Neural cell (in vitro differentiated cells): ENCODE data around the gene CCL27. TPM values are rescaled to one million over a fixed set of nuclear protein-coding genes. Genes with fewer than 3 reads are reported as not detected.

Experiments
- H2AFZ ChIP-seq: fragments of 200-600, 300-800 bp; sonication (generic), shearing (Covaris generic); 2 replicates; pipeline ENCODE4 v1.6.0; 2014; ENCODE audit warnings: low read depth, mild to moderate bottlenecking, antibody characterized with exemption, low read length, moderate library complexity
- H3F3A ChIP-seq: fragments of 200-600 bp; shearing (Covaris generic); 2 replicates; pipeline ENCODE4 v1.6.1; 2016; ENCODE audit warnings: mild to moderate bottlenecking, moderate library complexity, mixed read lengths, antibody characterized with exemption, low read length; ENCODE audit not compliant: insufficient read depth, poor library complexity, severe bottlenecking
- H3K27ac ChIP-seq: fragments of 200-600, 300-800 bp; sonication (generic), shearing (Covaris generic); 2 replicates; pipeline ENCODE4 v1.5.1; 2014; ENCODE audit warnings: mild to moderate bottlenecking, low read length, moderate library complexity
- H3K27me3 ChIP-seq: fragments of 300-800, 200-600 bp; sonication (generic), shearing (Covaris generic); 2 replicates; pipeline ENCODE4 v1.6.0; 2014; ENCODE audit warnings: mild to moderate bottlenecking, low read depth, low read length, moderate library complexity; ENCODE audit not compliant: insufficient read depth
- H3K36me3 ChIP-seq: fragments of 300-800, 200-600 bp; sonication (generic), shearing (Covaris generic); 2 replicates; pipeline ENCODE4 v1.5.1; 2014; ENCODE audit warnings: mild to moderate bottlenecking, antibody characterized with exemption, low read length, moderate library complexity; ENCODE audit not compliant: insufficient read depth
- H3K4me2 ChIP-seq: fragments of 300-800, 200-600 bp; sonication (generic), shearing (Covaris generic); 2 replicates; pipeline ENCODE4 v1.6.0; 2014; ENCODE audit warnings: mild to moderate bottlenecking, low read length
- H3K4me3 ChIP-seq: fragments of 300-800, 200-600 bp; sonication (generic), shearing (Covaris generic); 2 replicates; pipeline ENCODE4 v1.5.1; 2014; ENCODE audit warnings: mild to moderate bottlenecking, low read length, moderate library complexity
- H3K79me2 ChIP-seq: fragments of 200-600 bp; shearing (Covaris generic); replicated peaks from 2 replicates; pipeline ENCODE4 v1.6.0; 2014; ENCODE audit warnings: mild to moderate bottlenecking, low read length, moderate library complexity; ENCODE audit not compliant: insufficient read depth
- H3K9ac ChIP-seq: fragments of 300-800, 200-600 bp; sonication (generic), shearing (Covaris generic); 2 replicates; pipeline ENCODE4 v1.6.1; 2016; ENCODE audit warnings: mild to moderate bottlenecking, low read length, mixed read lengths
- H3K9me2 ChIP-seq: fragments of 200-600 bp; shearing (Covaris generic); 2 replicates; pipeline ENCODE4 v1.6.1; 2016; ENCODE audit warnings: mild to moderate bottlenecking, low read length, mixed read lengths; ENCODE audit not compliant: insufficient read depth
- H3K9me3 ChIP-seq: fragments of 200-600, 300-800 bp; sonication (generic), shearing (Covaris generic); 2 replicates; pipeline ENCODE4 v1.6.1; 2016; ENCODE audit warnings: mild to moderate bottlenecking, mixed run types, low read length, moderate library complexity, mixed read lengths
- H4K20me1 ChIP-seq: fragments of 200-600 bp; shearing (Covaris generic); 2 replicates; pipeline ENCODE4 v1.6.1; 2016; ENCODE audit warnings: mild to moderate bottlenecking, mixed run types; ENCODE audit not compliant: insufficient read depth
- EP300 ChIP-seq: fragments of 450-650 bp; conservative IDR thresholded peaks from 2 replicates; pipeline ENCODE4 v1.6.1; 2014; ENCODE audit warnings: antibody characterized with exemption, mild to moderate bottlenecking, moderate library complexity; ENCODE audit not compliant: poor library complexity, severe bottlenecking
- EZH2 ChIP-seq: fragments of 200-600, 300-800 bp; shearing (Covaris generic), sonication (generic); IDR thresholded peaks from 2 replicates; pipeline ENCODE4 v1.6.1; 2014; ENCODE audit warnings: antibody characterized with exemption, low read length, borderline replicate concordance, mild to moderate bottlenecking; ENCODE audit not compliant: insufficient read depth, poor library complexity, severe bottlenecking
- MXI1 ChIP-seq: fragments of 450-650 bp; conservative IDR thresholded peaks from 2 replicates; pipeline ENCODE4 v1.6.1; 2014; ENCODE audit warnings: antibody characterized with exemption, mild to moderate bottlenecking; ENCODE audit not compliant: poor library complexity, severe bottlenecking
- POLR2AphosphoS5 ChIP-seq: IDR thresholded peaks from 2 replicates; pipeline ENCODE4 v1.6.1; 2012
- RAD21 ChIP-seq: fragments of 450-650 bp; conservative IDR thresholded peaks from 2 replicates; pipeline ENCODE4 v1.6.1; 2014; ENCODE audit warnings: antibody characterized with exemption, mild to moderate bottlenecking, moderate library complexity
- REST ChIP-seq: IDR thresholded peaks from 2 replicates; pipeline ENCODE4 v1.6.1; 2012; ENCODE audit warnings: borderline replicate concordance
- SMC3 ChIP-seq: fragments of 450-650 bp; conservative IDR thresholded peaks from 2 replicates; pipeline ENCODE4 v1.6.1; 2014; ENCODE audit warnings: antibody characterized with exemption, mild to moderate bottlenecking, moderate library complexity; ENCODE audit not compliant: poor library complexity
- TAF1 ChIP-seq: IDR thresholded peaks from 2 replicates; pipeline ENCODE4 v1.6.1; 2012; ENCODE audit warnings: low read depth
- polyA plus RNA-seq: library from polyadenylated mRNA; depleted of rRNA; stranded (reverse); fragments of >200 nt; gene quantifications from 2 replicates; pipeline ENCODE4 v1.2.3, GENCODE V29; 2014
- TF ChIP-seq, protein P1 (sequence below): fragments of 450-650 bp; IDR thresholded peaks from 2 replicates; pipeline ENCODE4 v1.5.1; 2014; ENCODE audit warnings: antibody characterized with exemption, mild to moderate bottlenecking, moderate library complexity; ENCODE audit not compliant: poor library complexity, severe bottlenecking

CCL27 gene
- polyA plus RNA-seq, 1 donor from 2014 or later: 0.82 TPM

GRCh38 chr9:34658461-34658860, 4.0 kb downstream of the CCL27 start:
- Histone ChIP-seq H3K9me3 (no peaks in the 10 kb centered on the region), H3K9ac (no peak overlapping the region), H3K4me3 (no peak overlapping the region), H3K36me3 (no peaks in the 10 kb centered on the region), H3K27ac (no peak overlapping the region), H3F3A (no peaks in the 10 kb centered on the region), H3K9me2 (no peaks in the 10 kb centered on the region), H3K27me3 (no peaks in the 10 kb centered on the region), H4K20me1 (no peaks in the 10 kb centered on the region), H2AFZ (no peak overlapping the region), H3K4me2 (no peak overlapping the region), H3K79me2 (no peaks in the 10 kb centered on the region)
- TF ChIP-seq, protein P1, sequence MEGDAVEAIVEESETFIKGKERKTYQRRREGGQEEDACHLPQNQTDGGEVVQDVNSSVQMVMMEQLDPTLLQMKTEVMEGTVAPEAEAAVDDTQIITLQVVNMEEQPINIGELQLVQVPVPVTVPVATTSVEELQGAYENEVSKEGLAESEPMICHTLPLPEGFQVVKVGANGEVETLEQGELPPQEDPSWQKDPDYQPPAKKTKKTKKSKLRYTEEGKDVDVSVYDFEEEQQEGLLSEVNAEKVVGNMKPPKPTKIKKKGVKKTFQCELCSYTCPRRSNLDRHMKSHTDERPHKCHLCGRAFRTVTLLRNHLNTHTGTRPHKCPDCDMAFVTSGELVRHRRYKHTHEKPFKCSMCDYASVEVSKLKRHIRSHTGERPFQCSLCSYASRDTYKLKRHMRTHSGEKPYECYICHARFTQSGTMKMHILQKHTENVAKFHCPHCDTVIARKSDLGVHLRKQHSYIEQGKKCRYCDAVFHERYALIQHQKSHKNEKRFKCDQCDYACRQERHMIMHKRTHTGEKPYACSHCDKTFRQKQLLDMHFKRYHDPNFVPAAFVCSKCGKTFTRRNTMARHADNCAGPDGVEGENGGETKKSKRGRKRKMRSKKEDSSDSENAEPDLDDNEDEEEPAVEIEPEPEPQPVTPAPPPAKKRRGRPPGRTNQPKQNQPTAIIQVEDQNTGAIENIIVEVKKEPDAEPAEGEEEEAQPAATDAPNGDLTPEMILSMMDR: no peak
- TF ChIP-seq POLR2AphosphoS5 (no peak), RAD21 (no peak), REST (no peak), SMC3 (no peak), EP300 (no peak), EZH2 (no peak), MXI1 (no peak), TAF1 (no peak)

GRCh38 chr9:34656992-34657391, 5.5 kb downstream of the CCL27 start:
- TF ChIP-seq TAF1 (no peak), EZH2 (no peak), RAD21 (no peak), EP300 (no peak), MXI1 (no peak), REST (no peak)
- TF ChIP-seq, protein P1: no peak
- H3K9ac ChIP-seq: no peak overlapping the region
- H3K79me2 ChIP-seq: no peaks in the 10 kb centered on the region
- no peaks in the 10 kb centered on the region for H4K20me1 ChIP-seq
- H3K9me3 ChIP-seq: no peaks in the 10 kb centered on the region
- no peaks in the 10 kb centered on the region for H3K27me3 ChIP-seq
- H3F3A ChIP-seq: no peaks in the 10 kb centered on the region
- no peak overlapping the region for H3K4me3 ChIP-seq
- no peak overlapping the region for H3K4me2 ChIP-seq
- H3K27ac ChIP-seq: no peak overlapping the region
- H2AFZ ChIP-seq: no peak overlapping the region
- H3K9me2 ChIP-seq: no peaks in the 10 kb centered on the region
- H3K36me3 ChIP-seq: no peaks in the 10 kb centered on the region
